ENCODE results near the gene CDH16.

Gene CDH16

GRCh38 chr16:66952430-66953110 is 33.9 kb upstream of the CDH16 start:
- no peak overlapping the region for H3K4me3 ChIP-seq (replicated peaks; ENCODE audit: insufficient read depth, low read length)
- TF ChIP-seq POLR2AphosphoS5 (IDR thresholded peaks at IDR 0.05; ENCODE audit: low read depth) (no peak), SPI1 (IDR thresholded peaks at IDR 0.05; ENCODE audit: borderline replicate concordance, low read depth) (no peak), CTCF (IDR thresholded peaks at IDR 0.05; ENCODE audit: insufficient read depth, low read length) (no peak), REST (IDR thresholded peaks at IDR 0.05; ENCODE audit: insufficient replicate concordance, low read depth) (no peak), GABPA (IDR thresholded peaks at IDR 0.05; ENCODE audit: low read depth) (no peak)
- peaks cover 28% of the 10 kb centered on the region for H3K27me3 ChIP-seq (ENCODE audit: insufficient read depth, poor library complexity, severe bottlenecking)
- H3K27ac ChIP-seq (replicated peaks) = no peak overlapping the region
- no peak for DNase-seq (ENCODE audit: low read depth in 1 of 2, low spot score in 1 of 2)

GRCh38 chr16:66950971-66951790 is 32.5 kb upstream of the CDH16 start:
- DNase-seq (ENCODE audit: low read depth in 1 of 2, low spot score in 1 of 2) = no peak
- peaks cover 28% of the 10 kb centered on the region for H3K27me3 ChIP-seq (ENCODE audit: insufficient read depth, poor library complexity, severe bottlenecking)
- TF ChIP-seq GABPA (IDR thresholded peaks at IDR 0.05; ENCODE audit: low read depth) = no peak
- TF ChIP-seq REST (IDR thresholded peaks at IDR 0.05; ENCODE audit: insufficient replicate concordance, low read depth) = no peak
- no peak for TF ChIP-seq POLR2AphosphoS5 (IDR thresholded peaks at IDR 0.05; ENCODE audit: low read depth)
- no peak for TF ChIP-seq SPI1 (IDR thresholded peaks at IDR 0.05; ENCODE audit: borderline replicate concordance, low read depth)
- no peak for TF ChIP-seq CTCF (IDR thresholded peaks at IDR 0.05; ENCODE audit: insufficient read depth, low read length)
- H3K27ac ChIP-seq (replicated peaks) = no peak overlapping the region
- H3K4me3 ChIP-seq (replicated peaks; ENCODE audit: insufficient read depth, low read length) = no peak overlapping the region

DNA sequence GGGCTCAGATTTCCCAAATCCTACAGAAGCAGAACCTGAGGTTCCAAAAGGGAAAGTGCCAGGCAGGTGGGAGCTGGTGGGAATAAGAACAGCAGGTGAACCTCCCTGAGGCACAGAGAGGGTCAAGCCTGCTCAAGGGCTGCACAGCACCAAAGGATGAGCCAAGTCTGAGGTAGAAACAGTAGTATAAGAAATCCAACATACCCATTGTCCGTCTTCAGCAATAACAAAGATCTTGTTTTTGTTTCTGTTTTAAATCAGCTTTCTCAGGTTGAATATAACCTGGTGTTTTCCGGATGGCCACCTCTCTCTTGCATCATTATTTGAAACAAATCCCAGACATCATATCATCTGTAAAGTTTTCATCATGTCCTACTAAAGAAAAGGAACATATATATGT is 31.8 kb upstream of the CDH16 start:
- Histone ChIP-seq H3K27ac (replicated peaks) (no peak overlapping the region), H3K4me3 (replicated peaks; ENCODE audit: insufficient read depth, low read length) (no peak overlapping the region), H3K27me3 (ENCODE audit: insufficient read depth, poor library complexity, severe bottlenecking) (peaks cover 28% of the 10 kb centered on the region)
- TF ChIP-seq POLR2AphosphoS5 (IDR thresholded peaks at IDR 0.05; ENCODE audit: low read depth) (no peak), GABPA (IDR thresholded peaks at IDR 0.05; ENCODE audit: low read depth) (no peak), SPI1 (IDR thresholded peaks at IDR 0.05; ENCODE audit: borderline replicate concordance, low read depth) (no peak), REST (IDR thresholded peaks at IDR 0.05; ENCODE audit: insufficient replicate concordance, low read depth) (no peak), CTCF (IDR thresholded peaks at IDR 0.05; ENCODE audit: insufficient read depth, low read length) (no peak)
- no peak for DNase-seq (ENCODE audit: low read depth in 1 of 2, low spot score in 1 of 2)

All from HL-60 (cell line).